NCI-H510A treated with DMSO at 0.1 percent for 48 hours (cell line): Measurements from ENCODE around the gene CLN5.
"Not testable (repeated sequence)": the region's sequence is repeated elsewhere in the genome, so short reads cannot be mapped to it uniquely, and the experiment has no call there.

Source experiments
- DNase-seq: peaks from one replicate; lab custom pipeline; 2025; lab: John Stamatoyannopoulos, UW

CLN5 gene

DNA sequence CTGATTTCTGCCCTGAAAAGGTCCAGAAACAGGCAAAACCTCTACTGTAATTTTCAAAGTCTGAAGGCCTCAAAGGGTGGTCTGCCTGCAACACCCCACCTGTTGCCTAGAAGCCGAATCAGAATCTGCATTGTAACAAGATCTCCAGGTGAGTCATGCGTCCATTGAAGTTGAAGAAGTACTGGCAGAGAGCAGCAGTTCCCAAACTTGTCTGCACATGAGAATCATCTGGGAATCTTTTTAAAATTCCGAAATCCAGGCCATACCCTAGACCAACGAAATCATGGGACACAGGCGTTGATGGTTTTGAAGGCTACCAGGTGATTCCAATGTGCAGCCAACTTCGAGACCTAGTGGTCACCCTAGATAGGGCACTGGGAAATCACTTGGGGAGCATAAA is 16.0 kb upstream of the CLN5 start:
- no peak for DNase-seq

DNA sequence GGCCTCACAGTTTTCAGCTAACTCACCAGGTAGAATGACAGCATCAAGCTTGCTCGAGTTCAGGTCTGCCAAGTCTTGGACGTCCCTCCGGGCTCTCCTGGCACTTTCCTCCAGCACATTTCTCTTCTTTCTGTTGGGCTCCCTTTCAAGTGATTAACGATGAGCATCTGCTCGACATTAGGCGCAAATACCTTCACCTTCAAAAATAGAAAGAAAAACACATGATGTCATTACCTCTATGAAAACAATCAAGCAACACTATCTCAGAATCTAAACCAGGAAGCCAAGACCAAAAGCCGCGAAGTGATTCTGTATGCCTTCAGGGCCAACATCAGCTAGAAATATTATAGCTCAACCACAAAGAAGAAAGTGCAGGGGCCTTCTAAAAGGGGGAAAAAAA is 15.4 kb upstream of the CLN5 start:
- DNase-seq = no peak

DNA sequence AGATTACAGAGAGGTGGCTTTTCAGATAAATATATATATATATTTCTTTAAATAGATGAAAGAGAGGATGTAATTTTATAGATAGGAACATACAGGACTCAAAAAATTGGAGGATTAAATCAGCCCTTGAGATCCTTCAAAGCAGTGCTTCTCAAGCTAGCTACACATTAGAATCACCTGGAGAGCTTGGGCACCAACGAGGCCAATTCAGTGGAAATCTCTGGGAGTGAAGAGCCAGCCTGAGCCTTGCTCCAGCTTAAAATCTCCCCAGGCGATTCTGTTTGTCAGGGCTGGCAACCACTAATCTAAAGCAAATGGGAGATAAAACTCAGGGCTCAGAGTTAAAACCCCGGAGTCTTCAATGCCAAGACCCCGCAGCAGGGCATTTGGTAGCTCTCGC is 15.0 kb upstream of the CLN5 start:
- DNase-seq = no peak

DNA sequence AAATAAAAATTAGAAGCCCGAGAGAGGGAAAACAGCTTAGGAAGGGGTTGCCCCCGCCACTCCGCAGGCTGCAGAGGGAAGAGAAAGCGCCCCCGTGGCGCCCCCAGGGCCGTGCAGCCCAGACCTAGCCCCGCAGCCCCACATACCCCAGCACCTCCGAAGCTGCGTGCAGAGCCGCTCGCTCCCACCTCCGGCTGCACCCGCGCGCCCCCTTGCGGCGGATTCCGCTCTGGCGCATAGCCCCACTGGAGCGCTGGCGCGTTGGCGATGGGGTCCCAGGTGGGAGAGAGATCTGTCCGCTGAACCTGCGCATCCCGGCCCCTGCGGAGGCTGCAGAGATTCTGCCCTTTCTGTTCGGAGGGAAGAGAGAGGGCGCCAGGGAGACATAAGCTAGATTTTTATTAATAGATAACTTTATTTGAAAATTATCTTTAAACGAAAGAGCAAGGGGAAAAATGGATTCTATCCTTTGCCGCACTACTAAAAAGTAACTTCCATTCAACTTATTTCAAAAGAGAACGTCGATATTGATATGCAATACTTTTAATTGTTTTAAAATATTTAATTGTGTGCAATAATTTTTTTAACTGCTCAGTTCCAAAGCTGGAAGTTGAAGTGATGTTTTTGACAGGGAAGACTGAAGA is 11.7 kb upstream of the CLN5 start:
- peak; percentile 5 for DNase-seq

DNA sequence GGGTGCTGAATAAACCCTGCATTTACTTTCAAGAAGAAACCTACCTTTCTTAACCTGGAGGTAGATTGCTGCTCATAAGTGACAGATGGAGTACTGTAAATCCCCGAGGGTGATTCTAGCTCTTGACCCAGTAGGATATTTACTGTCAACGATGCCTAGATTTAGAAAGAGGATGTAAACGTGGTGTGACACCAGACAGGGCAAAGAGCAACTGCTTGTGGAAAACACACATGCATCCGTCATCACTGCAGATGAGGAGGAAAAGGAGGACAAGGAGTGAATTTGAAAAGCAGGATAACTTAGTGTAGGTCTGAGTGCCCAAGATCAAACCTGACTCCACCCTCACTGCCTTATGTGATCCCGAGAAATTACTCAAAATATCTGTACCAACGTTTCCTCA is 9.8 kb upstream of the CLN5 start:
- no peak for DNase-seq

DNA sequence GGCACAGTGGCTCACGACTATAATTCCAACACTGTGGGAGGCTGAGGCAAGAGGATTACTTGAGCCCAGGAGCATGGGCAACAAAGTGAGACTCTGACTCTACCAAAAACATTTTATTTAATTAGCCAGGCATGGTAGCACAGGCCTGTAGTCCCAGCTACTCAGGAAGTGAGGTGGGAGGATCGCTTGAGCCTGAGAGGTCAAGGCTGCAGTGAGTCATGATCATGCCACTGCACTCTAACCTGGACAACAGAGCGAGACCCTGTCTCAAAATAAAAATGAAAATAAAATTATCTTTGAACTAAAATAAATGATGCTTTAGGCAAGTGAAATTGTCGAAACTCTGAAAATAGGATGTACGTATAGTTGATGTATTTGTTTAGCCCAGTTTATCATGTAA is 8.2 kb upstream of the CLN5 start:
- no peak for DNase-seq

DNA sequence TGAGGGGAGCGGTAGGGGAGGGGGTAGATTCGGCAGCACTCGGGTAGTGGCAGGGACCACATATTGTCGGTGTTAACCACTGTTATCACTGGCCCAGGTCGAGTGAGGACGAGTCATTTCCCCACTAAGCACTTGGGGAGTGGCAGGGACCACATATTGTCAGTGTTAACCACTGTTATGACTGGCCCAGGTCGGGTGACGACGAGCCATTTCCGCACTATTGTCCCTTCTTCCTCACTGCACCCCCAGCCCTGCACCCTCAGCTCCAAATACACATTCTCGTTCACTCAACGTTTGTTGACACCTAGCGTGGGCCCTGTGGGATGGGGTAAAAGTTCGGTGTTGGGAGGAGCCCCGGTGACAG is 467 bp upstream of the CLN5 start:
- DNase-seq = no peak

DNA sequence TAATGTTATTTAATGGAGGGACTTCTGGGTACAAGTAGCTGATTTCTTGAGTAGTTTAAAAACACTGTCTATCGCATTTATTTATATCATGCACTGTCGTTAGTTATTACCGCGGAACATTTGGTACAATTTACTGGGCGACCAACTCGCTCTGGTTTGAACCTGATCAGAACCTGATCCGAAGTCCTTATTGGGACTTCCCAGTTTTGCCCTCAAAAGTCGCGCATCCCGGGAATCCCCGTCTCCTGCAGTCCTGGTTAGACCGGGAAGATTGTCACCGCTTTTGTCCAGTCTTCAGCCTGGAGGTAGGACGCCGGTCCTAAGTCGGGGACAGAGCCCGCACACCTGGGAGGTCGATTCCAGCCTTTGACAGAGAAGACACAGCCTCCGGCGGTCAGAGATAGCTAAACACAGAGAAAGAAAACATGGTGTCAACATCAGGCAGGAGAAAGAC is 694 bp downstream of the CLN5 start:
- DNase-seq = no peak

DNA sequence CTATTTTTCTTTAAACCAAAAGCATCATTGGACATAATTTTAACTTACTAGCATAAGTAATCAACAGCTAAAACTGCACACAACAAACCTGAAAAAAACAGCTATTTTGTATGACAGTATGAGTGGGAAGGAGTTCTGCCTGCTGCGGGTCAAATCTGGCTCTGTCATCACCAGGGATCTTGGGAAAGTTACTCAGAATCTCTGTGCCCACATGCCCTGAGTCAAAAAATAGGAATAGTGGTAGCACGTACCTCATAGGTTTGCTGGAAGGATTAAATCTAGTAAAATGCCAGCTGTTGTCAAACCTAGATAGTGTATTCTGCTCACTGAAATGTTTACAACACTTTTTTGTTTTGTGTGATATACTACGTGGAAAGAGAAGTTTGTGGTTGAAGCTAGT is 1.1 kb downstream of the CLN5 start:
- DNase-seq = no peak

DNA sequence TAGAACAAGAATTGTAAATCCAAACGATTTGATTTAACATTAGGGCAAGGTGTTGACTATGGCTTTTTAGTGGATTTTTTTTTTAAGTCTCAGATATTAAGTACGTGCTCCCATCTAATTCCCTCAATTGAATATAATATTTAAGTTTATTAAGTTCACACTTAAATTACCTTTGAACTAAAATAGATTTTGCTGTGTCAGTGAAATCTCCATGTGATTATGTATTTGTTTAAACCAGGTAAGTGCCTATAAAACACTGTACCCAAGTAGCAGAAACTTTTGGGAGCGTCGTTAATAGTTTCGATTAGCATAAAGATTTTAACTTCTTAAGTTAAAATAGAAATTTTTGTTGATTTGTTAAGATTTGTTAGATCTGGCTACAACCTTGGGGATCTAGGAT is 1.6 kb downstream of the CLN5 start:
- DNase-seq = no peak

DNA sequence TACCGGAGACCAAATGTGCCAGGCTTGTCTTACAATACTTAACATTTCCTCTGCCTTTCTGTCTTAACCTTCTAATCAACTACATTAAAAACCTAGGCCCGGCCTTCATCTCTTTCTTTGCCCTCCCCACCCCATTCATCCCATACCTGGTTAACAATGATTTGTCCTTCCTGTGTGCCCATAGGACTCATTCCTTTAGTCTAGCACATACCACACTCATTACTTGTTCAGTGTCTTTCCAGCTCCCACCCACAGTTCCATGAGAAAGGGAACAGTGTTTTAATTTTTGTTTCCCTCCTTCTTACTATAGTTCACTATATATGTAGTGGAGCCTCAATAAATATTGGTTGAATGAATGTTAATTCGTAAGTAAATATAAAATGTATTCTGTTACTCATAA is 2.4 kb downstream of the CLN5 start:
- no peak for DNase-seq

DNA sequence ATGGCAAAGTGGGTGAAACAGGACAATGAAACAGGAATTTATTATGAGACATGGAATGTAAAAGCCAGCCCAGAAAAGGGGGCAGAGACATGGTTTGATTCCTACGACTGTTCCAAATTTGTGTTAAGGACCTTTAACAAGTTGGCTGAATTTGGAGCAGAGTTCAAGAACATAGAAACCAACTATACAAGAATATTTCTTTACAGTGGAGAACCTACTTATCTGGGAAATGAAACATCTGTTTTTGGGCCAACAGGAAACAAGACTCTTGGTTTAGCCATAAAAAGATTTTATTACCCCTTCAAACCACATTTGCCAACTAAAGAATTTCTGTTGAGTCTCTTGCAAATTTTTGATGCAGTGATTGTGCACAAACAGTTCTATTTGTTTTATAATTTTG is 8.6 kb downstream of the CLN5 start:
- no peak for DNase-seq

DNA sequence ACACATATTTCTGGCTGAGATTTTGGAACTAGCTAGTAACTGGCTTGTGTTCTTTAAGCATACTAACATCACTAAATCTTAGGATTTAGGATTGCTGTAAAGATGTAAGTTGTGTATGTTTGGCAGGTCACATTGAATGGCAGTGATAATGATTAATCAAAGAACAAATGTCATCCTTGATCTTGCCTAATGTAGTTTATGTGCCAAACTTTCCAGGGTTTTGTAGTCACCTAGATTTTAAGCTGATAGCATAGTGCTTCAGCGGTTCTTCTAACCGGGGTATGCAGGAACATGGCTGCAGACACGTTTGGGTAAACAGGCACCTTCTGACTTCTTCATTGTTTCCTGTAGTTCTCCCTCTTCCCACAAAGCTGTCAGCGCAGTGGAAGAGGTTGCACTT is 9.7 kb downstream of the CLN5 start:
- no peak for DNase-seq

DNA sequence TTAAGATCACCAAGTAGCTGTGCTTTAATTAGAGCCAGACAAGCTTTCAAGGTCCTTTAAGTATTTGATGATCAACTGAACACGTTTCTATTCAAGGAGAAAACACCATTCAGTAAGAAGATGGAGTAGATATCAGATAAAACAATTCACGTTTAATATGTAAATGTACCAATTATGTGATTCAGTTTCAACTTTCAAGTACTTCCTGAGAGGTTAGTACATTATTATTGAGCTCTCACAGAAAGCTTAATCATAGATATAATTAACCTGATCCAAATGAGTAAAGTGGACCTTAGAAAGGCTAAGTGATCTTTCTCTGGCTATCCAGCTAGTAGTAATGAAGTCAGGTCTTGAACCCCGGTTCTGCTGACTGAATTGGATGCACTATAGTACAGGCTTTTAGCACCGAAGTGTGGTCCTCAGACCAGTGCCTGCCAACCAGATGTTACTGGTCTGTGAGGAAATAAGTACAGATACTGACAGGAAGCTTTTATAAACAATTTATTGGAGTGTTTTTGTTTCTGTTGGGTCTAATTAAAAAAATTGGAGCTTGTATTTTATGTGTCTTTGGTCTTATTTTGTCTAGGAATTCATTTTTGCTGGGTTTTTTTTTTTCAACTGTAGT is 10.2 kb downstream of the CLN5 start:
- no peak for DNase-seq

DNA sequence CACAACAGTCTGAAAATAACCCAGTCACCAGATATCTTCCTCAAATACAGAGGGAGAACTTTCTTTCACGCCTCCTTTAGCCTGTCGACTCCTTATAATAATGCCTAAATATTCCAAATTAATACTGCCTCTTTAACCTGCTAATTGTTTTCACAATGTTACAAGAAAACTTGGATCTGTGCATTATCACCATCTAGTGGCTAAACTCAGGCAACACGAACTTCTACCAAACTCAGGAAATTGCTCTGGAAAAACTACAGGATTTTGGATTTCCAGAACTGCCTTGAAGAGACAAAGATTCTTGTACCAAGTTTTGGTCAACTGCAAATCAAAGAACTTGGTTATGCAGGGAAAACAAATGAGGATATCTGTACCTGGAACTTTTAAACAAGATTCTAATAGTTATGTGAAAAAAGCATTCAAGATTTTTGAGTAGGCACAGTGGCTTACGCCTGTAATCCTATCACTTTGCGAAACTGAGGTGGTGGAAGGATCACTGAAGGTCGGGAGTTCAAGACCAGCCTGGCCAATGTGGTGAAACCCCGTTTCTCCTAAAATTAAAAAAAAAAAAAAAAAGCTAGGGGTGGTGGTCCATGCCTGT is 10.8 kb downstream of the CLN5 start:
- DNase-seq = no peak

DNA sequence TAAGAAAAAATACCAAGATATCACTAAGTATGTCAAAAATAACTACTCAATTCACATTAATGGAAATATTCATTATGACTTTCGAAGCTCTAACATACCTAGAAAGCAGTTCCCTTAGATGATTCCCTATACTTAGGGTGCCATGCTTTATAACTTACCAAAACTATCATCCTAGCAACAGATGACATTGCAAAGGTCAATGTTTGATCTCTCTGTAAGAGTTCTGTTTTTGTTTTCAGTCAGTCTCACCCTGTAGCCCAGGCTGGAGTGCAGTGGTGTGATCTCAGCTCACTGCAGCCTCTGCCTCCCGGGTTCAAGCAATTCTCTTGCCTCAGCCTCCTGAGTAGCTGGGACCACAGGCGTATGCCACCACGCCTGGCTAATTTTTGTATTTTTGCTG is 16.5 kb downstream of the CLN5 start:
- not testable (repeated sequence) for DNase-seq

DNA sequence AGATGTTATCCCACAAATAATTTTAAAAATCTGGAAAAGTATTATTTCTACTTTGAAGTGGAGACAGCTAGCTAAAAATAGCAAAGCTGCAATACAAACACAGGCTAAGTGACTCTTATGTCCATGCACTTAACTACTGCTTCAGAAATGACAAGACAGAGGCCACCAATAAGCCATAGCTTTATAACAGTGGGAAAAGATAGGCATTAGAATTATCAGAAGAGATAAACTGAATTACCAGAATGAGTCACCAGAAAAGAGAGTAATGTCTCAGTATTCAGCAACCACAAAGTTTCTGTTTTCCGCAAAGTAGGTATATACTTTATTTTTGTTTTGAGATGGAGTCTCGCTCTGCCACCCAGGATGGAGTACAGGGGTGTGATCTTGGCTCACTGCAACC is 17.1 kb downstream of the CLN5 start:
- no peak for DNase-seq

DNA sequence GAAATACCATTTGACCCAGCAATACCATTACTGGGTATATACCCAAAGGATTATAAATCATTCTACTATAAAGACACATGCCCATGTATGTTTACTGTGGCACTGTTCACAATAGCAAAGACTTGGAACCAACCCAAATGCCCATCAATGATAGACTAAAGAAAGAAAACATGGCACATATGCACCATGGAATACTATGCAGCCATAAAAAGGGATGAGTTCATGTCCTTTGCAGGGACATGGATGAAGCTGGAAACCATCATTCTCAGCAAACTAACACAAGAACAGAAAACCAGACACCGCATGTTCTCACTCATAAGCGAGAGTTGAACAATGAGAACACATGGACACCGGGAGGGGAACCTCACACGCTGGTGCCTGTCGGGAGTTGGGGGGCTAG is 17.8 kb downstream of the CLN5 start:
- DNase-seq = not testable (repeated sequence)

DNA sequence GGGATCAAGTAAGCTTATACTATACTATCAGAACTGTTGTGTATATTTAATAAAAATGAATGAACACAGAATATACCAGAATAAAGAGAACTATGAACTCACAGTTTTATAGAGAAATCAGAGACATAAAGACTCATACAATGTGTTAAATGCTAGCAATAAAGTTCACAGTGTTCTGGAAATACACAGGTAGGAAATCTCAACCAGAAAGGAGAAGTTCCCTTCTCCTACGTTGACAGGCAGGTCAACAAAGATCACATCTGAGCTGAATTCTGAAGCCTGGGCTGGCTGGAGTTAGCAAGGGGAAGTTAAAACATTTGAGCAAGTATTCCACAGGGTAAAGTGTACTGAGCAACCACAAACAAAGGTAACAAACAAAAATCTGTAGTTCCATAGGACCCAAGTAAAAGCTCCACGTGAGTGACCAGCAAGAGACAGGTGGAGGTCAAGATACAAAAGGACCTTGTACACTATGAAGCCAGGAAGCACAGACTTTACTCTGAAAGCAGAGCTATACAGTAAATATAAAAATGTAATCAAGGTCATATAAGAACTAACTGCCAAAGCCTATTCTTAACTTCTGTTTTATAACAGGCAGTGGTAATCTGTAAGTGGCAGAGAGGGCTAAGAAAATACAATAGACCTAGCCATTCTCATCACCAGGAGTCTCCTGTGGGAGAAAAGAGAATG is 22.1 kb downstream of the CLN5 start:
- no peak for DNase-seq

DNA sequence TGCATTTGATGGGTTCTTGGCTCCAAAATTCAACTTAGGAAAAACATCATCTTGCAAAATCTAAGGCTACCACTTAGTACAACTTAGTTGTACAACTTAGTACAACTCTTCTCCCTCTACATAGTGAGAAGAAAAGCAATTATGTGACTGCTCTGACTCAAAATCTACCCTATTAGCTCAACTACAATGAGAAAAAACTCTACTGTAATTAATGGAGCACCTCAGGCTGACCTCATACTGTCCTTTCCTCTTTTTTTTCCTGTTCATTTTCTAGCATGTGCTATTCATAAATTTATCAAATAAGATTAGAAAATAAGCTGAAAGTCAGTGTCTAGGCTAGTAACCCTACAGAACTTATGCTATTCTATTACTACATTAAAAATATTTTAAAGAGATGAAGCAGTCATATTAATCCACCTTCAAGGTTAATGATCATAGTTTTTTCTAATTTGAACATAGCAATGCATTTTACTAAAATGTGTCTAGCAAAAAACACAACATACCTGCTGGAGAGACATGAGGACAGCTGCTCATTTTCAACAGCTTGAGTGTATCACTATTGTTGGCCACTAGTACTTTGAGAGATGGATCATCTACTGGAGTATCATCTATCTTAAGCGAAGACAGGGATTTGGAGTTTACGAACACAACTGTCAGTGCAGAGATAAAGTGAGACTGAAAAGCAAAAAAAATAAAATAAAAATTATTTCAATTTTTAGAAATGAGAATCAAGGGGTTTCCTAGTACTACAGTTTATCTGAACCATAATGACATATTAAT is 23.2 kb downstream of the CLN5 start:
- DNase-seq = no peak

DNA sequence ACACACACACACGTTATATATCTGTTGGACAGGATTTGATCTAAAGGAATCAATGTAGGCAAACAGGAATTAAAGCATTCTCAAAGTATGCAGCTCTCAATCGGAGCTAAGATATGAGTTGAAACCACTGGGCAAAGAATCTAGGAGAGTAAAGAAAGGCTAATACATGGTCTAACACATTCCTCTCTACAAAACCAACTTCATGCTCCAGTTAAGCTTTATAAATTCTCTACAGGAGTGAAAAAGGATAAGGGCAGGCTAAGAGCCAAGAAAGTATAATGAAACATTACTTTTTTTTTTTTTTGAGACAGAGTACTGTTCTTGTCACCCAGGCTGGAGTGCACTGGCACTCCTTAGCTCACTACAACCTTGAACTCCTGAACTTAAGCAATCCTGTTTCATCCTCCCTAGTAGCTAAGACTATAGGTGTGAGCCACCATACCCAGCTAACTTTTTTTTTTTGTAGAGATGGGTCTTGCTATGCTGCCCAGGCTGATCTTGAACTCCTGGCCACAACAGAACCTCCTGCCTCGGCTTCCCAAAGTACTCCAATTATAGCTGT is 24.5 kb downstream of the CLN5 start:
- DNase-seq = no peak
